Ishikawa (cell line): ENCODE measurements around the gene SLC39A13.
A peak's percentile ranks its signal among the peaks of the same experiment; 100 is the strongest.

ENCODE experiments used
- CEBPB ChIP-seq: IDR thresholded peaks from 2 replicates; pipeline ENCODE4 v1.6.1; 2012
- CREB1 ChIP-seq: IDR thresholded peaks from 2 replicates; pipeline ENCODE4 v1.6.1; 2012; ENCODE audit warnings: low read depth
- EP300 ChIP-seq: IDR thresholded peaks from 2 replicates; pipeline ENCODE4 v1.6.1; 2012; ENCODE audit warnings: borderline replicate concordance
- RAD21 ChIP-seq: IDR thresholded peaks from 2 replicates; pipeline ENCODE4 v1.6.1; 2012; ENCODE audit warnings: low read depth
- TAF1 ChIP-seq: IDR thresholded peaks from 2 replicates; pipeline ENCODE4 v1.6.1; 2012; ENCODE audit warnings: low read depth, mild to moderate bottlenecking
- TCF12 ChIP-seq: IDR thresholded peaks from 2 replicates; pipeline ENCODE4 v1.6.1; 2012; ENCODE audit warnings: low read depth
- TEAD4 ChIP-seq: IDR thresholded peaks from 2 replicates; pipeline ENCODE4 v1.6.1; 2012
- ZBTB7A ChIP-seq: IDR thresholded peaks from 2 replicates; pipeline ENCODE4 v1.6.1; 2012; ENCODE audit warnings: low read depth
- TF ChIP-seq, protein P1 (sequence below): IDR thresholded peaks from 2 replicates; pipeline ENCODE4 v1.6.1; 2012

SLC39A13 gene

DNA sequence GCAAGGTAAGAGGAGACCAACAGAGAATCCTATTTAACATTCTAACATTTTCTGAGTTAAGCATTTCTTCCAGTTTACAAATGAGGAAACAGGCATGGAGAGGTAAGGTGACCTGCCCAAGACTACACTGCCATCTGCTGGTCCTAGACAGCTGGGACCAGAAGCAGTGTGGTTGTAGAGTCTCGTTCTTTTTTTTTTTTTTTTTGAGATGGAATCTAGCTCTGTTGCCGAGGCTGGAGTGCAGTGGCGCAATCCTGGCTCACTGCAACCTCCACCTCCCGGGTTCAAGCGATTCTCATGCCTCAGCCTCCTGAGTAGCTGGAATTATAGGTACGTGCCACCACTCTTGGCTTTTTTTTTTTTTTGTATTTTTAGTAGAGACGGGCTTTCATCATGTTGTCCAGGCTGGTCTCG is 45.9 kb downstream of the SLC39A13 start:
- TF ChIP-seq RAD21 (peak; percentile 77), CEBPB (peak; percentile 68)

DNA sequence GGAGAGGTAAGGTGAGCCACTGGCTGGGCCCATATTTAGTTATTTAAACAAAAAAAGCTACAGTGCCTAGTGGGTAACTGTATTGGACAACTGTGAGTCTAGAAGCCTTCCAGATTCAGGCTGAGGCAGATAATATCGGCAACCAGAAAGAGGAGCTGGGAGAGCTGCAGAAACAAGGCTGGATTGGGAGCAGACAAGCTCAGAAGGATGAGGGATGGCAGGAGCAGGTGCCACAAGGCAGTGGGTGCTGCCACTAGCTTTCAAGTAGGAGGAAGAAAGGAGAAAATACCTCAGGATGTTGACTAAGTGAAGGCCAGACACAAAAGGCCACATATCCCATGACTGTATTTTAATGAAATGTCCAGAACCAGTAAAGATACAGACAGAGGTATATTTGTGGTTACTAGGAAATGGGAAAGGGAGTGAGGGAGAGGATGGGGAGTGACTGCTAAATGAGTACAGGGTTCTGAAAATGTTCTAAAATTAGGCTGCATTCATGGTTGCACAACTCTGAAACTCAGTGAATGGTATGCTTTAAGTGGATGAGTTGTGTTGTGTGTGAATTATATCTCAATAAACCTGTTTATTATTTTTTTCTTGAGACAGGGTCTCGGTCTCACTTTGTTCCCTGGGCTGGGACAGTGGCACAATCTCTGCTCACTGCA is 52.3 kb downstream of the SLC39A13 start:
- TF ChIP-seq TCF12 = no peak
- TF ChIP-seq, protein P1, sequence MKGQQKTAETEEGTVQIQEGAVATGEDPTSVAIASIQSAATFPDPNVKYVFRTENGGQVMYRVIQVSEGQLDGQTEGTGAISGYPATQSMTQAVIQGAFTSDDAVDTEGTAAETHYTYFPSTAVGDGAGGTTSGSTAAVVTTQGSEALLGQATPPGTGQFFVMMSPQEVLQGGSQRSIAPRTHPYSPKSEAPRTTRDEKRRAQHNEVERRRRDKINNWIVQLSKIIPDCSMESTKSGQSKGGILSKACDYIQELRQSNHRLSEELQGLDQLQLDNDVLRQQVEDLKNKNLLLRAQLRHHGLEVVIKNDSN = no peak

DNA sequence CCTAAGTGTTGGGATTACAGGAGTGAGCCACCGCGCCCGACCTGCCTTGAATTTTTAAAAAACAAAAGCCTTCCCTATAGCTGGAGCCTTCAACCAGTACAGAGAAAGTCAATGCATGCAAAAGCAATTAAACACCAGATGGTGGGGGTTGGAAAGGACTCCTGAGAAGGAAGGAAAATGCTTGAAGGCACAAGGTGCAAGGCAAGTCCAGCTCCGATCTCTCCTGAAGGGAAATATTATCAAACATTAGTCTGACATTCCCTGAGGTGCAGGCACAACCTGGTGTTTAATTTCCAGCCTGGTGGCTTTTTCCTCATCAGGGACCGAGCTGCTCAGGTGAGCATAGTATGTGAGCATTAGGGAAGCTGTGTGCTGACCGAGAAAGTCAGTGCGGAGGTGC is 53.5 kb downstream of the SLC39A13 start:
- TF ChIP-seq RAD21 = no peak
- TF ChIP-seq ZBTB7A = no peak
- TF ChIP-seq CREB1 = no peak
- TF ChIP-seq TEAD4 = no peak

DNA sequence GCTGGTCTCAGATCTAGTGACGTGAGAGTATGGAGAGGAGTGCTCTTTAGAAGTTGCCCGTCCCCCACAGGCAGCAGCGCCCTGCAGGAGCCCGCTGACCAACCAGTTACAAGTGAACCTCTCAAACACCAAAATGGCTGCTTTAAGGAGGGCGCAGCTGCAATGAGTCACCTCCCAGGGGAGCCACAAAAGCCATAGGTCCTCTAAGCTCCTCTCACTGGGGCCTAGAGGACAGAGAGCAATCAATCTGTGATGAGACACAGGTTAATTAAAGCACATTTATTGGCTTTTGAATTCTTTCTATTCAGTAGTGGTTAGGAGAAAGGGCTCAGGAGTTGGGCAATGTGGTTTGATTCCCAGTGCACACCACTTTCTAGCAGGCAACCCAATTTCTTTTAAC is 56.1 kb downstream of the SLC39A13 start:
- TF ChIP-seq TAF1 (no peak), TEAD4 (no peak), EP300 (no peak)
